ENCODE results near the gene SLC19A2. TPM values are rescaled to one million over a fixed set of nuclear protein-coding genes. Genes with fewer than 3 reads are reported as not detected.

Gene SLC19A2
- total RNA-seq, 1 experiment from 2014 or later, result 12.8 TPM

DNA sequence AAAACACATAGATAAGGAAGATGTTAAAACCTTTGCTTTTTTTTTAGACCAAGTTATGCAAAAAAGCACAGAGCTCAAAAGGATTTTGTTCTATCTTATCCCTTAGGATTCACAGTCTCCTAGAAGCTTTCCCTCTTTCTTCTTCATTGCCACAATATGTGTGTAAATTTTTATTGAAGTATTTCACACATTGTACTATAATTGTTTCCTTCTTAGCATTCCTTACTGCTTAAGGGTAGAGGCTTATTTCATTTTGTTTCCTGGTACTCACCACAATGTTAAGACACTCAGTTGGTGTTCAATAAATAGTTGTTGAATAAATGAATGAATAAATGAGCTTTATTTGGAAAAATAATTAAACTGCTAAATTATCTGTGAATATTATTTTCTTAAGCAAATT is 29.9 kb upstream of the SLC19A2 start:
- H3K23ac ChIP-seq (ENCODE audit: insufficient read length, low read depth, low read length), result no peak overlapping the region
- no peak overlapping the region for H3K4me3 Mint-ChIP-seq

More for the DNA sequence above, 29.9 kb upstream of the SLC19A2 start:
- TF ChIP-seq, protein P1, sequence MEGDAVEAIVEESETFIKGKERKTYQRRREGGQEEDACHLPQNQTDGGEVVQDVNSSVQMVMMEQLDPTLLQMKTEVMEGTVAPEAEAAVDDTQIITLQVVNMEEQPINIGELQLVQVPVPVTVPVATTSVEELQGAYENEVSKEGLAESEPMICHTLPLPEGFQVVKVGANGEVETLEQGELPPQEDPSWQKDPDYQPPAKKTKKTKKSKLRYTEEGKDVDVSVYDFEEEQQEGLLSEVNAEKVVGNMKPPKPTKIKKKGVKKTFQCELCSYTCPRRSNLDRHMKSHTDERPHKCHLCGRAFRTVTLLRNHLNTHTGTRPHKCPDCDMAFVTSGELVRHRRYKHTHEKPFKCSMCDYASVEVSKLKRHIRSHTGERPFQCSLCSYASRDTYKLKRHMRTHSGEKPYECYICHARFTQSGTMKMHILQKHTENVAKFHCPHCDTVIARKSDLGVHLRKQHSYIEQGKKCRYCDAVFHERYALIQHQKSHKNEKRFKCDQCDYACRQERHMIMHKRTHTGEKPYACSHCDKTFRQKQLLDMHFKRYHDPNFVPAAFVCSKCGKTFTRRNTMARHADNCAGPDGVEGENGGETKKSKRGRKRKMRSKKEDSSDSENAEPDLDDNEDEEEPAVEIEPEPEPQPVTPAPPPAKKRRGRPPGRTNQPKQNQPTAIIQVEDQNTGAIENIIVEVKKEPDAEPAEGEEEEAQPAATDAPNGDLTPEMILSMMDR (conservative IDR thresholded peaks at IDR 0.05), result no peak
- Histone ChIP-seq H3K14ac (ENCODE audit: insufficient read depth, low read length) (no peak overlapping the region), H3K9ac (ENCODE audit: extremely low read depth, insufficient read length, low read length) (no peak overlapping the region), H3K4me2 (ENCODE audit: insufficient read depth, insufficient read length, low read length) (no peak overlapping the region), H3K9me3 (ENCODE audit: control insufficient read depth, low read depth, low read length) (no peaks in the 10 kb centered on the region), H3K79me1 (ENCODE audit: insufficient read depth, low read depth, low read length, poor library complexity, severe bottlenecking) (no peaks in the 10 kb centered on the region), H3K23me2 (ENCODE audit: insufficient read length, low read depth, low read length, poor library complexity, severe bottlenecking) (no peaks in the 10 kb centered on the region), H3K4ac (ENCODE audit: low read depth, low read length) (no peak overlapping the region), H2BK120ac (ENCODE audit: low read depth, low read length, poor library complexity, severe bottlenecking) (no peak overlapping the region), H3K27me3 (ENCODE audit: insufficient read depth, low read length) (no peaks in the 10 kb centered on the region), H2BK15ac (ENCODE audit: low read depth, low read length) (no peak overlapping the region), H3K27ac (ENCODE audit: insufficient read length, low read depth, low read length) (no peak overlapping the region), H3K79me2 (ENCODE audit: insufficient read depth, low read length) (no peaks in the 10 kb centered on the region), H2AK5ac (ENCODE audit: insufficient read length, low read length) (no peak overlapping the region), H4K5ac (ENCODE audit: insufficient read length, low read depth, low read length) (no peak overlapping the region), H2AFZ (ENCODE audit: low read length) (no peak overlapping the region), H4K20me1 (ENCODE audit: control insufficient read depth, insufficient read depth, insufficient read length) (no peaks in the 10 kb centered on the region), H2BK20ac (ENCODE audit: low read depth, low read length, poor library complexity, severe bottlenecking) (no peak overlapping the region), H2BK5ac (ENCODE audit: insufficient read length, low read length) (no peak overlapping the region), H3K56ac (ENCODE audit: insufficient read length, low read depth, low read length) (no peak overlapping the region), H2BK12ac (ENCODE audit: insufficient read length, low read depth, low read length) (no peak overlapping the region), H3K18ac (ENCODE audit: insufficient read length, low read depth, low read length) (no peak overlapping the region), H3K4me1 (ENCODE audit: insufficient read depth, low read length) (no peaks in the 10 kb centered on the region), H4K8ac (replicated peaks; ENCODE audit: insufficient read length, low read depth, low read length) (no peak overlapping the region), H3T11ph (ENCODE audit: low read length) (no peak overlapping the region), H4K91ac (ENCODE audit: insufficient read length, low read depth, low read length) (no peak overlapping the region)
- H3K27ac Mint-ChIP-seq, result no peak overlapping the region
- no peaks in the 10 kb centered on the region for H3K36me3 Mint-ChIP-seq (ENCODE audit: insufficient read depth in 1 of 3, low read depth in 3 of 3)
- peaks cover 0 to 7% of the 10 kb centered on the region in 2 experiments; a peak in 1 of 4 replicates for H3K4me1 Mint-ChIP-seq
- no peaks in the 10 kb centered on the region for H3K9me3 Mint-ChIP-seq
- no peak for DNase-seq
- H3K27me3 Mint-ChIP-seq (ENCODE audit: low read depth), result no peaks in the 10 kb centered on the region

All from H9 (cell line).